ENCODE data around the gene FNDC3B.

Gene FNDC3B

GRCh38 chr3:172272698-172273097 is 233.3 kb downstream of the FNDC3B start:
- DNase-seq, result no peak

DNA sequence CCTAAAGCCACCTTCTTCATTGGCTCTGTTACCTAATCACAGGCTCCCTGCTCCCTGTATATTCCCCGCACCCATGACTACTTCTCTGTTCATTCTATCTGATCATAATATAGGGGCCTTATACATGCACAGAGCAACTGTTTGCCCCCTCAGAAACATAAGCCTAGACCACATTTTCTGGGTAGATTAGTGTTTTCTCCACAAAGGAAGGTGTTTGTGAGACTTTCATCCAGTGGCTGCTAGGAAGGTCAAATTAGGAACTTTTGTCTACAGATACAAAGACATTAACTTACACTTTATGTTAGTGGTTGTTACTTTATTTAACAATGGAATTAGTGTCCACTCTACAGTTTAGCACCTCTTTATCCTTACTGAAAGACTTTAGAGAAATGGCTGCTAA is 234.0 kb downstream of the FNDC3B start:
- DNase-seq, result no peak

GRCh38 chr3:172274906-172275305 is 235.5 kb downstream of the FNDC3B start:
- no peak for DNase-seq

GRCh38 chr3:172275586-172275985 is 236.2 kb downstream of the FNDC3B start:
- no peak for DNase-seq

DNA sequence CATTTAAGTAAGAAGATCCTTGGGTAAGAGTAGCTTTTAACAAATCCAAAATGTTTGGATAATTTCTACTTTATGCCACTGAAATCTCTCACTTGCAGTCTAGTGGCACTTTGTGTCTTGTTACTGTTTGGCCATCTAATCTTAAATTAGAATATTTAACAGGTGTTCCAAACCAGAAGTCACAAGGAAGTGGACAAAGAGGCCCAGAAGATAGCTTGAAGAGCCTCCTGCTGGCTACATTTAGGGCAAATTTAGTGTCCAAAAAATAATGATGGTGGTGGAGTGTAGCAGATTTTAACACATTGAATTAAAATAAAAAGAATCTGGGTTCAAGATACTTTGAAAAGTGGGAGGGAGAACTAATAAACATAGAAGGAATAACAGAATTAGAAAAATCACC is 236.7 kb downstream of the FNDC3B start:
- DNase-seq, result no peak

GRCh38 chr3:172277151-172277652 is 237.8 kb downstream of the FNDC3B start:
- DNase-seq, result no peak

DNA sequence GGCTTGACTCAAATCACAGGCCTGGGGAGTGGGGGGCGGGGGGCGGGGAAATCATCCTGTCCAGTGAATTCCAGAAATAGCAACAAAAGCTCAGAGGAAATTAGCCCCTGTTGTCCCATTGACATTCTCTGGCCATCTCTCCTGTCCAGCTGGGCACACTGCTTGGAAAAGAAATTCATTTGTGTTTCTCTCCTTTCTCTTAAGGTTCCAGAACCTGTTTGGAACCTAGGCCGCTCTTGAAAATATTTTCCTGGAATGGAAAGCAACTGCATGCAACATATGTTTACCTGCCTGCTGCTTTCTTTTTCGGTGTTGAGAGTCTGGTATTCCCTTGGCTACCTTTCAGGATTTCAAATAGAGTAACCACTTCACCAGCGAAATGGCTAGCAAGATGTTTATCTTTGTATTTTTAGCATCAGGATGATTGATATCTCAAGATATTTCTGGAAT is 239.8 kb downstream of the FNDC3B start:
- DNase-seq, result no peak

- DNase-seq, result no peak
Measured at GRCh38 chr3:172279974-172280373, 240.6 kb downstream of the FNDC3B start.

- peak; percentile 68 for DNase-seq
Measured at GRCh38 chr3:172280406-172281051, 241.2 kb downstream of the FNDC3B start.

DNA sequence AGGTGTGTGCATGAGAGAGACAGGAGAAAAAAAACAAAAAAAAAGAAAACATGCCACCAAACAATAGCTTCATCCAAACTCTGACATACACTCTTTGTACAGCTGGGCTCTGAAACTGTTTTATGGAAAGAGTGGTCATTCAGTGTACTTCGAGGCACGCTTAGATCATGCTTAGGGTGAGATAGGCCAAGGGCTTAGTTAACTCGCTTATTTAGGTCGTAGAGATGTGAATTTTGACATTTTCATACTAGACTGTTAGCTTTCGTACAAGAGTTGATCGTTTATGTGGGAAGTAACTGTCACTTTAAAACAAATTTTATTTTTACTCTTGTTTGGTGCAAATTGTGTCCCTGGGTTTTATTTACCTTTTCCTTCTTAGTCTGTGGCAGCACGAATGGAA is 242.5 kb downstream of the FNDC3B start:
- no peak for DNase-seq

GRCh38 chr3:172282850-172283249 is 243.5 kb downstream of the FNDC3B start:
- no peak for DNase-seq

- DNase-seq, result no peak
Measured at GRCh38 chr3:172283841-172284357, 244.5 kb downstream of the FNDC3B start.

- DNase-seq, result no peak
Measured at GRCh38 chr3:172285844-172286243, 246.5 kb downstream of the FNDC3B start.

DNA sequence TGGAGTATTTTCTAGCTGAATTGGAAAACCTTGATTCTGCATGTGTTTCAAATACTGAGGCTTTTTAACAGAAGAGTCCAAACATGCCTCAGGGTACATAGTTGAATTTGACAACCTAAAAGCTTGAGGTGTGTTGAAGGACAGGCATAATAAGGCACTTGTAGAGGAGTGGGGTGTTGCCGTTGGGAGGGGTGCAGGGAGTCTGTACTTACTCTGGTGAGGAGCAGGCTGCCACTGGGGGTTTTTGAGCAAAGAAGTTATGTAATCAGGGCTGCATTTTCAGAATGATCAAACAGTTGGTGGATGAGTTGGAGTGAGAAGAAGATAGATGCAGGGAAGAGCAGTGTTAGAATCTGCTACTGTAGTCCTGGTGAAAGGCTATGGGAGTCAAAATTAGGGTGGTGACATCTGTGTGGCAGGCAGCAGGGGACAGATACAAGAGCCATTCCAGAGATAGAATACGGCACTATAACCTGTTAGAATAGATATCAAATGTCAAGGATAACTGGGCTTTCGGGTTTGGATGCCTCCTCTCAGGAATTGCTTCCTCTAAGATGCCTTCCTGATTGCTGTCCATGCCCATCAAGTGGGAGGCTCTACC is 247.3 kb downstream of the FNDC3B start:
- no peak for DNase-seq

DNA sequence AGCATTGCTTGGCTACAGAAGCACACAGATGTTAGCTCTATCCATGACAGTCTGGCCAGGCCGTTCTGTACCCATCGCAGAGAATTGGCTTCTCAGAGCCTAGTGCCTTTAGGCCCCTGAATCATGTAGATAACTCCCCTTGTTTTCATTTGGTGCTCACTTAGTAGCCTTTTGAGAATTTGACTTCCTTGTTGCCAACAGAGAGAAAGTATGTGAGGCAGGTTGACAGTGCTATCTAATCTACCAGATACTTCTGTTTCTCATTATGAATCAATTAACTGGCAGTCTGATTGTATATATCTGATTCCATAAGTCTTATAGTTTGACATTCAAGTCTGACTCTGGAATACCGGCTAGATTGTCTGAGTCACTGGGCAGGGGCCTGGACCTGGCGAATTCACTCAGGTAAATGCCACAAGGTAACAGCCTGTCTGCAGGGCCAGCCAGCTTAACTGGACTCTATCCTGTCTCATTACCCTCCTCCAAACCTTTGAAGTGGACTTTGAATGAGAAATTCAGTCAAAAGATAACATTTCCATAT is 248.6 kb downstream of the FNDC3B start:
- DNase-seq, result no peak

DNA sequence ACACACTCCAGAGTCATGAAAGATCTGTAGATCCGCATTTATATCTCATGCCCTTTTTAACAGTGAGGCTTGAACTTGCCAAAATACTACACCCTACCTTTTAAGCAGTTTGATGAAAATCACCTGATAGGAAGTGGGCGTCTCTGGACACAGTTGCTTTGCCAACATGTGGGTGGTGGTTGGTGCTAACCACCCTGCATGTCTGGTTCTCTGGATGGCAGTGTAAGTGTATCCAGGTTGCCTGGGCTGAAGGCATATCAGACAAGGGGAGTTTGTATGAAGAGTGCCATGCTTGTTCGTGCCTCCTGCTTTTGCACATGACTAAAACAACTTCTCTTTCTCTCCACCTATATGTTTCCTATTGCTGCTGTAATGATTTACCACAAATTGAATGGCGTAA is 249.3 kb downstream of the FNDC3B start:
- DNase-seq, result no peak

DNA sequence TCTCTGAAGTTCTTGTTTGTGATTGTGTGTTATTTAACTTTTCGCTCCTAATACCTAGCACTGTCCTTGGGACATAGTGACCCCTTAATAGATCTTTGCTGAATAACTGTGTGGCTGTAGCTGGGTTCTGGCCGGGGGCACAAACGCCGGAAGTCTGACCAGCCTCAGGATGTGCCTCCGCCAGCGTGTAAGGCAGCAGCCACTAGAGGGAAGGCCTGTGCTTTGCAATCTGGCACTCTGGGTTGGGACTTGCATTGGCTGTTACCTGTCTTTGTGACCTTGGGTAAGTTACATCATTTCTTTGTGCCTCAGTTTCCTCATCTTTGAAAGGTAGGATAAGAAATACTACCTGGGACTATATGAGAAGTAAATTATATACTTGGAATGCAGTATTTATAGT is 250.2 kb downstream of the FNDC3B start:
- DNase-seq, result no peak

DNA sequence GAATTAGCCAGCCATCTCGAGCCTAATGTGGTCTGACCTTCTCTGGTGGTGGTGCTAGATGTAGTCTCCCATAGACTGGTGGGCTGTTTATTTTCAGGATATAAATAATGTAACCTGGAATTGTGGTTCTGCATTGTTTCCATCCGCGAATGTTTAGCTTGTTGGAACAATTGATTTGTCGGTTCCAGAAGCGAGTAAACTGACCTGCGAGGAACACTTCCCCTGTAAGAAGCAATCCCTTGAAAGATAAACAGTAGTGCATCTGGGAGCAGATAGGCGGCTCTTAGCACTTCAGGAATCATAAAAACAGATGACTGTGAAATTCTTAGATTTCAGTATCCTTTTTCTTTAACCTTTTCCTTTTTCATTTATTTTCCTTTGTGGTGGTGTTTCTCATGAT is 251.1 kb downstream of the FNDC3B start:
- no peak for DNase-seq

- DNase-seq, result no peak
Measured at GRCh38 chr3:172291650-172292049, 252.3 kb downstream of the FNDC3B start.

GRCh38 chr3:172292422-172292821 is 253.0 kb downstream of the FNDC3B start:
- DNase-seq, result no peak

DNA sequence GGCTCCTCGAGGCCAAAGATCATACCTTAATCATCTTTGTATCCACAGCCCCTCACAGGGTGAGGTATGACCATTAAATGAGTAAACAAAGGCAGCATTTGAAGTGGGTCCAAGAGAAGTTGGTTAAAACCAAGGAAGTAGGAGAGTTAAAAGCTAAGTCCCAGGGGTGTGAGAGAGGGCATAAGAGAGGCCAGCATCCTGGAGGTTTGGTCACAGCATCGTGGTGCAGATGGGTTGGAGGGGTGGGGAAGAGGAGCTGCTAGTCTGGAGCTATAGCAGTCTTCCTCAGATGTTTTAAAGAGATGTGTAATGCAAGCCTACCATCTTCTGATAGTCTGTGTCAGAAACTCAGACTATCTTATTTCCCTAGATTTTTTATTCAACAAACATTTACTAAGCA is 253.7 kb downstream of the FNDC3B start:
- DNase-seq, result no peak

DNA sequence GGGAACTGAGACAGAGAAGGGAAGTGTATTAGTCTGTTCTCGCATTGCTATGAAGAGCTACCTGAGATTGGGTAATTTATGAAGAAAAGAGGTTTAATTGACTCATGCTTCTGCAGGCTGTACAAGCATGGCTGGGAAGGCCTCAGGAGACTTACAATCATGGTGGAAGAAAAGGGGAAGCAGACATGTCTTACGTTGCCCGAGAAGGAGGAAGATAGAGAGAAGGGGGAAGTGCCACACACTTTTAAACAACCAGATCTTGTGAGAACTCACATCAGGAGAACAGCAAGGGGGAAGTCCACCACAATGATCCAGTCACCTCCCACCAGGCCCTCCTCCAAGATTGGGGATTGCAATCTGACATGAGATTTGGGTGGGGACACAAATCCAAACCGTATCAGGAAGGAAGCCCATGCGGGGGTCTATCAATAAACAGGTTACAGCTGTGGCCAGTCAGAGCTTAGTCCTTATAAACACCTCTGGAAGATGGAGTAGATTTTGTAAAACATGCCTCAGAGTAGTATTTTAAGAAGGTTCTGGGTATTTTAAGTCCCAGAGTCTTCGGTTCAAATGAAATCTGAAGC is 254.9 kb downstream of the FNDC3B start:
- no peak for DNase-seq

GRCh38 chr3:172296248-172296974 is 257.0 kb downstream of the FNDC3B start:
- DNase-seq, result no peak
